ENCODE results near the gene KIF3A. TPM values are rescaled to one million over a fixed set of nuclear protein-coding genes. Genes with fewer than 3 reads are reported as not detected.

Gene KIF3A
- total RNA-seq, 1 experiment from 2014 or later: 12.7 TPM

GRCh38 chr5:132680780-132681475 is 56.4 kb downstream of the KIF3A start:
- no peak overlapping the region for H3K4me2 ChIP-seq (ENCODE audit: low read length)
- POLR2A ChIA-PET: no interaction called here
- H4K20me1 ChIP-seq (ENCODE audit: insufficient read depth): no peaks in the 10 kb centered on the region
- H3K9ac ChIP-seq (ENCODE audit: low read length): no peak overlapping the region
- DNase-seq (ENCODE audit: low read depth, low spot score): no peak
- no peaks in the 10 kb centered on the region for H3K9me3 ChIP-seq (ENCODE audit: control insufficient read depth in 1 of 2, insufficient read depth in 1 of 2, low read depth in 1 of 2, low read length in 2 of 2)
- TF ChIP-seq EGR1 (IDR thresholded peaks at IDR 0.05; ENCODE audit: low read depth) (no peak), JUND (IDR thresholded peaks at IDR 0.05) (no peak), POLR2AphosphoS5 (IDR thresholded peaks at IDR 0.05; ENCODE audit: low read depth, low read length) (no peak), EZH2 (IDR thresholded peaks at IDR 0.05) (no peak), ELF1 (IDR thresholded peaks at IDR 0.05; ENCODE audit: borderline replicate concordance, low read depth) (no peak), CEBPB (IDR thresholded peaks at IDR 0.05; ENCODE audit: low read depth) (no peak), SP1 (IDR thresholded peaks at IDR 0.05; ENCODE audit: low read depth) (no peak), ZFX (IDR thresholded peaks at IDR 0.05) (no peak), POLR2A (IDR thresholded peaks at IDR 0.05; ENCODE audit: borderline replicate concordance, extremely low read depth, insufficient read depth, insufficient read length) (no peak), FOSL1 (IDR thresholded peaks at IDR 0.05; ENCODE audit: low read depth) (no peak)
- TF ChIP-seq, protein P1, sequence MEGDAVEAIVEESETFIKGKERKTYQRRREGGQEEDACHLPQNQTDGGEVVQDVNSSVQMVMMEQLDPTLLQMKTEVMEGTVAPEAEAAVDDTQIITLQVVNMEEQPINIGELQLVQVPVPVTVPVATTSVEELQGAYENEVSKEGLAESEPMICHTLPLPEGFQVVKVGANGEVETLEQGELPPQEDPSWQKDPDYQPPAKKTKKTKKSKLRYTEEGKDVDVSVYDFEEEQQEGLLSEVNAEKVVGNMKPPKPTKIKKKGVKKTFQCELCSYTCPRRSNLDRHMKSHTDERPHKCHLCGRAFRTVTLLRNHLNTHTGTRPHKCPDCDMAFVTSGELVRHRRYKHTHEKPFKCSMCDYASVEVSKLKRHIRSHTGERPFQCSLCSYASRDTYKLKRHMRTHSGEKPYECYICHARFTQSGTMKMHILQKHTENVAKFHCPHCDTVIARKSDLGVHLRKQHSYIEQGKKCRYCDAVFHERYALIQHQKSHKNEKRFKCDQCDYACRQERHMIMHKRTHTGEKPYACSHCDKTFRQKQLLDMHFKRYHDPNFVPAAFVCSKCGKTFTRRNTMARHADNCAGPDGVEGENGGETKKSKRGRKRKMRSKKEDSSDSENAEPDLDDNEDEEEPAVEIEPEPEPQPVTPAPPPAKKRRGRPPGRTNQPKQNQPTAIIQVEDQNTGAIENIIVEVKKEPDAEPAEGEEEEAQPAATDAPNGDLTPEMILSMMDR (IDR thresholded peaks at IDR 0.05 in 2 of 3, conservative IDR thresholded peaks at IDR 0.05 in 1 of 3; ENCODE audit: borderline replicate concordance in 1 of 3, insufficient read depth in 1 of 3, low read depth in 2 of 3, low read length in 2 of 3): no peak
- TF ChIP-seq, protein P2, sequence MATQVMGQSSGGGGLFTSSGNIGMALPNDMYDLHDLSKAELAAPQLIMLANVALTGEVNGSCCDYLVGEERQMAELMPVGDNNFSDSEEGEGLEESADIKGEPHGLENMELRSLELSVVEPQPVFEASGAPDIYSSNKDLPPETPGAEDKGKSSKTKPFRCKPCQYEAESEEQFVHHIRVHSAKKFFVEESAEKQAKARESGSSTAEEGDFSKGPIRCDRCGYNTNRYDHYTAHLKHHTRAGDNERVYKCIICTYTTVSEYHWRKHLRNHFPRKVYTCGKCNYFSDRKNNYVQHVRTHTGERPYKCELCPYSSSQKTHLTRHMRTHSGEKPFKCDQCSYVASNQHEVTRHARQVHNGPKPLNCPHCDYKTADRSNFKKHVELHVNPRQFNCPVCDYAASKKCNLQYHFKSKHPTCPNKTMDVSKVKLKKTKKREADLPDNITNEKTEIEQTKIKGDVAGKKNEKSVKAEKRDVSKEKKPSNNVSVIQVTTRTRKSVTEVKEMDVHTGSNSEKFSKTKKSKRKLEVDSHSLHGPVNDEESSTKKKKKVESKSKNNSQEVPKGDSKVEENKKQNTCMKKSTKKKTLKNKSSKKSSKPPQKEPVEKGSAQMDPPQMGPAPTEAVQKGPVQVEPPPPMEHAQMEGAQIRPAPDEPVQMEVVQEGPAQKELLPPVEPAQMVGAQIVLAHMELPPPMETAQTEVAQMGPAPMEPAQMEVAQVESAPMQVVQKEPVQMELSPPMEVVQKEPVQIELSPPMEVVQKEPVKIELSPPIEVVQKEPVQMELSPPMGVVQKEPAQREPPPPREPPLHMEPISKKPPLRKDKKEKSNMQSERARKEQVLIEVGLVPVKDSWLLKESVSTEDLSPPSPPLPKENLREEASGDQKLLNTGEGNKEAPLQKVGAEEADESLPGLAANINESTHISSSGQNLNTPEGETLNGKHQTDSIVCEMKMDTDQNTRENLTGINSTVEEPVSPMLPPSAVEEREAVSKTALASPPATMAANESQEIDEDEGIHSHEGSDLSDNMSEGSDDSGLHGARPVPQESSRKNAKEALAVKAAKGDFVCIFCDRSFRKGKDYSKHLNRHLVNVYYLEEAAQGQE (IDR thresholded peaks at IDR 0.05; ENCODE audit: low read depth): no peak
- TF ChIP-seq, protein P3, sequence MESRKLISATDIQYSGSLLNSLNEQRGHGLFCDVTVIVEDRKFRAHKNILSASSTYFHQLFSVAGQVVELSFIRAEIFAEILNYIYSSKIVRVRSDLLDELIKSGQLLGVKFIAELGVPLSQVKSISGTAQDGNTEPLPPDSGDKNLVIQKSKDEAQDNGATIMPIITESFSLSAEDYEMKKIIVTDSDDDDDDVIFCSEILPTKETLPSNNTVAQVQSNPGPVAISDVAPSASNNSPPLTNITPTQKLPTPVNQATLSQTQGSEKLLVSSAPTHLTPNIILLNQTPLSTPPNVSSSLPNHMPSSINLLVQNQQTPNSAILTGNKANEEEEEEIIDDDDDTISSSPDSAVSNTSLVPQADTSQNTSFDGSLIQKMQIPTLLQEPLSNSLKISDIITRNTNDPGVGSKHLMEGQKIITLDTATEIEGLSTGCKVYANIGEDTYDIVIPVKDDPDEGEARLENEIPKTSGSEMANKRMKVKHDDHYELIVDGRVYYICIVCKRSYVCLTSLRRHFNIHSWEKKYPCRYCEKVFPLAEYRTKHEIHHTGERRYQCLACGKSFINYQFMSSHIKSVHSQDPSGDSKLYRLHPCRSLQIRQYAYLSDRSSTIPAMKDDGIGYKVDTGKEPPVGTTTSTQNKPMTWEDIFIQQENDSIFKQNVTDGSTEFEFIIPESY (IDR thresholded peaks at IDR 0.05; ENCODE audit: extremely low read depth, insufficient replicate concordance, low read length): no peak
- H3K79me2 ChIP-seq (ENCODE audit: insufficient read depth, low read length): no peaks in the 10 kb centered on the region
- no peak overlapping the region for H3K27ac ChIP-seq (ENCODE audit: low read depth, low read length)
- no peaks in the 10 kb centered on the region for H3K9me2 ChIP-seq (ENCODE audit: insufficient read depth)
- H2AFZ ChIP-seq (ENCODE audit: low read depth, low read length, poor library complexity, severe bottlenecking): no peak overlapping the region
- no peak overlapping the region for H3K4me3 ChIP-seq (replicated peaks in 1 of 2; ENCODE audit: low read depth in 1 of 2, low read length in 2 of 2)
- BruUV-seq (replicated peaks): no TSS peak
- H3K4me1 ChIP-seq (ENCODE audit: control insufficient read depth in 1 of 2, insufficient read depth in 2 of 2, low read length in 2 of 2): peaks cover 11 to 21% of the 10 kb centered on the region in 2 experiments
- no peak for ATAC-seq
- CTCF ChIA-PET: no interaction called here
- intact Hi-C loops (cut with micrococcal nuclease): no loop called here
- no peaks in the 10 kb centered on the region for H3K27me3 ChIP-seq (ENCODE audit: insufficient read depth, low read length)
- RAD21 ChIA-PET (ENCODE audit: low non-redundant PET in 1 of 2, low total read pairs in 2 of 2, uncharacterized antibody in 2 of 2, unreplicated experiment in 2 of 2): no interaction called here
- H3K36me3 ChIP-seq (ENCODE audit: control insufficient read depth in 1 of 2, insufficient read depth in 2 of 2, low read length in 2 of 2): no peaks in the 10 kb centered on the region
